Natural killer cell (primary cell): ENCODE data around the gene ACO2. TPM values are rescaled to one million over a fixed set of nuclear protein-coding genes. Genes with fewer than 3 reads are reported as not detected.
"Not testable (repeated sequence)": the region's sequence is repeated elsewhere in the genome, so short reads cannot be mapped to it uniquely, and the experiment has no call there.

Experiments
- ATAC-seq, 3 donors: fragments of 150-1000 bp in 2 of 3; fragments of 200-7000 bp in 1 of 3; cut with Tn5 transposase; 1 replicate in 1 of 3; 2 replicates in 2 of 3; pipeline ENCODE4 v1.10.0; 2021; ENCODE audit warnings: mild to moderate bottlenecking in 2 of 3, moderate library complexity in 2 of 3
- DNase-seq, 2 donors: peaks; one replicate each; pipeline versions ENCODE4 v3.0.0 to v3.0.0-alpha.2; 2013 to 2021; ENCODE audit warnings: mixed read lengths in 1 of 2
- H3K27ac ChIP-seq: one replicate; pipeline ENCODE4 v1.5.1; 2013; ENCODE audit warnings: mild to moderate bottlenecking, low read length
- H3K27me3 ChIP-seq: one replicate; pipeline ENCODE4 v1.6.1; 2013; ENCODE audit warnings: low read length; ENCODE audit not compliant: control insufficient read depth, insufficient read depth
- H3K36me3 ChIP-seq: one replicate; pipeline ENCODE4 v1.6.1; 2013; ENCODE audit warnings: low read length; ENCODE audit not compliant: control insufficient read depth, insufficient read depth
- H3K4me1 ChIP-seq: one replicate; pipeline ENCODE4 v1.6.1; 2013; ENCODE audit warnings: low read length; ENCODE audit not compliant: control insufficient read depth, insufficient read depth
- H3K4me3 ChIP-seq: one replicate; pipeline ENCODE4 v1.5.1; 2013; ENCODE audit warnings: low read length
- H3K9me3 ChIP-seq: one replicate; pipeline ENCODE4 v1.6.1; 2013; ENCODE audit warnings: low read length; ENCODE audit not compliant: control insufficient read depth, insufficient read depth
- H3K27ac Mint-ChIP-seq, 2 donors: one replicate each; pipeline ENCODE4 v1.8.0; 2022; ENCODE audit warnings: mild to moderate bottlenecking in 2 of 2, mixed read lengths in 2 of 2, moderate library complexity in 1 of 2
- H3K27me3 Mint-ChIP-seq, 2 donors: one replicate each; pipeline ENCODE4 v1.8.0; 2022; ENCODE audit warnings: low read depth in 2 of 2, mixed read lengths in 2 of 2
- H3K36me3 Mint-ChIP-seq: one replicate; pipeline ENCODE4 v1.8.0; 2022; ENCODE audit warnings: mixed read lengths
- H3K4me1 Mint-ChIP-seq, 2 donors: one replicate each; pipeline ENCODE4 v1.8.0; 2022; ENCODE audit warnings: mixed read lengths in 2 of 2
- H3K4me3 Mint-ChIP-seq: one replicate; pipeline ENCODE4 v1.8.0; 2022; ENCODE audit warnings: mild to moderate bottlenecking, moderate library complexity, mixed read lengths
- H3K9me3 Mint-ChIP-seq, 2 donors: one replicate each; pipeline ENCODE4 v1.8.0; 2022; ENCODE audit warnings: mixed read lengths in 2 of 2
- CTCF ChIP-seq: fragments of 200-600 bp; IDR thresholded peaks from one replicate; pipeline ENCODE4 v1.8.0; 2022; ENCODE audit warnings: antibody characterized with exemption
- WGBS: methylation state at CpG from one replicate; pipeline ENCODE4 v1.1.7; 2013; ENCODE audit warnings: missing lambda C conversion rate; ENCODE audit not compliant: insufficient coverage; 5-methylcytosine and 5-hydroxymethylcytosine counted together
- intact Hi-C: fragments of 100-400 bp; cut with micrococcal nuclease; formaldehyde crosslinking; loops from one replicate; pipeline ENCODE4 v1.14.2; 2022
- total RNA-seq, 4 donors: library from RNA; stranded (reverse); fragments of 120-200 nt in 1 of 4; gene quantifications; one replicate each; pipeline versions ENCODE4 v1.2.3 to v1.2.4, GENCODE V29; 2013 to 2022

ACO2 gene
- total RNA-seq, 3 donors from 2014 or later (not counting 1 experiment from before 2014, with no cell fraction given), result 77.9 to 99.8 (median 89.5) TPM

GRCh38 chr22:41568811-41569210, 99.9 kb downstream of the ACO2 start:
- no peak overlapping the region for H3K4me3 ChIP-seq
- Mint-ChIP-seq H3K27me3 (peaks cover 0 to 3% of the 10 kb centered on the region in 2 donors), H3K9me3 (no peaks in the 10 kb centered on the region), H3K27ac (no peak overlapping the region), H3K36me3 (no peaks in the 10 kb centered on the region), H3K4me3 (no peak overlapping the region), H3K4me1 (no peaks in the 10 kb centered on the region)
- intact Hi-C loops, result no loop called here
- no peaks in the 10 kb centered on the region for H3K4me1 ChIP-seq
- no peak overlapping the region for H3K27ac ChIP-seq
- TF ChIP-seq CTCF, result no peak
- no peak for DNase-seq
- H3K9me3 ChIP-seq, result no peaks in the 10 kb centered on the region
- no peak for ATAC-seq
- WGBS, result 85% methylated on average over 7 of the region's 7 CpGs
- no peaks in the 10 kb centered on the region for H3K27me3 ChIP-seq
- no peaks in the 10 kb centered on the region for H3K36me3 ChIP-seq

- no peak for ATAC-seq
- Mint-ChIP-seq H3K36me3 (no peaks in the 10 kb centered on the region), H3K27ac (no peak overlapping the region), H3K9me3 (no peaks in the 10 kb centered on the region), H3K4me1 (no peaks in the 10 kb centered on the region), H3K27me3 (no peaks in the 10 kb centered on the region), H3K4me3 (no peak overlapping the region)
- no peak for TF ChIP-seq CTCF
- 72% methylated on average over 2 of the region's 3 CpGs for WGBS
- Histone ChIP-seq H3K36me3 (no peaks in the 10 kb centered on the region), H3K9me3 (no peaks in the 10 kb centered on the region), H3K4me3 (no peak overlapping the region), H3K27me3 (no peaks in the 10 kb centered on the region), H3K27ac (no peak overlapping the region), H3K4me1 (no peaks in the 10 kb centered on the region)
- intact Hi-C loops, result no loop called here
- DNase-seq, result no peak
Measured at GRCh38 chr22:41570221-41570620, 101.3 kb downstream of the ACO2 start.

- no peaks in the 10 kb centered on the region for H3K9me3 ChIP-seq
- H3K36me3 ChIP-seq, result no peaks in the 10 kb centered on the region
- H3K27me3 Mint-ChIP-seq, result no peaks in the 10 kb centered on the region
- H3K4me3 Mint-ChIP-seq, result no peak overlapping the region
- H3K36me3 Mint-ChIP-seq, result no peaks in the 10 kb centered on the region
- DNase-seq (no peak), ATAC-seq (no peak)
- H3K4me3 ChIP-seq, result no peak overlapping the region
- H3K4me1 Mint-ChIP-seq, result no peaks in the 10 kb centered on the region
- no peak overlapping the region for H3K27ac Mint-ChIP-seq
- H3K4me1 ChIP-seq, result no peaks in the 10 kb centered on the region
- no peak for TF ChIP-seq CTCF
- H3K9me3 Mint-ChIP-seq, result no peaks in the 10 kb centered on the region
- intact Hi-C loops, result no loop called here
- H3K27ac ChIP-seq, result no peak overlapping the region
- H3K27me3 ChIP-seq, result no peaks in the 10 kb centered on the region
- 91% methylated on average over 14 of the region's 14 CpGs for WGBS
Measured at GRCh38 chr22:41571786-41572185, 102.9 kb downstream of the ACO2 start.

GRCh38 chr22:41572305-41572704, 103.4 kb downstream of the ACO2 start:
- H3K4me3 Mint-ChIP-seq, H3K27ac ChIP-seq, H3K4me1 ChIP-seq, H3K4me1 Mint-ChIP-seq, H3K27ac Mint-ChIP-seq, H3K4me3 ChIP-seq, H3K27me3 Mint-ChIP-seq, H3K36me3 ChIP-seq, H3K36me3 Mint-ChIP-seq, DNase-seq, ATAC-seq, H3K27me3 ChIP-seq, H3K9me3 Mint-ChIP-seq, intact Hi-C loops, H3K9me3 ChIP-seq: not testable (repeated sequence)
- 97% methylated on average over 3 of the region's 3 CpGs for WGBS
